Breast epithelium (tissue), 4 donors: ENCODE data around the gene GADD45GIP1. TPM values are rescaled to one million over a fixed set of nuclear protein-coding genes. Genes with fewer than 3 reads are reported as not detected.

Experiments used
- DNase-seq, 2 donors: peaks; one replicate each; pipeline ENCODE4 v3.0.0-alpha.2; 2019; ENCODE audit warnings: low spot score in 2 of 2
- H3K27ac ChIP-seq, 2 donors: fragments of 200-600 bp; sonication (generic) in 1 of 2; one replicate each; pipeline ENCODE4 v1.5.1; 2016 to 2019; ENCODE audit warnings: mild to moderate bottlenecking in 1 of 2
- H3K27me3 ChIP-seq, 2 donors: fragments of 200-600 bp; sonication (generic) in 1 of 2; one replicate each; pipeline versions ENCODE4 v1.5.1 to v1.6.0; 2017 to 2019; ENCODE audit warnings: control low read depth in 1 of 2, mild to moderate bottlenecking in 1 of 2
- H3K36me3 ChIP-seq: fragments of 200-600 bp; one replicate; pipeline ENCODE4 v1.5.1; 2019
- H3K4me1 ChIP-seq, 2 donors: fragments of 200-600 bp; sonication (generic); one replicate each; pipeline ENCODE4 v1.5.1; 2016 to 2019; ENCODE audit warnings: control low read depth in 1 of 2
- H3K4me3 ChIP-seq, 3 donors: fragments of 200-600 bp; sonication (generic); 1 replicate in 2 of 3; 2 replicates in 1 of 3; pipeline ENCODE4 v1.5.1; 2016 to 2019; ENCODE audit warnings: mild to moderate bottlenecking in 3 of 3, moderate library complexity in 2 of 3
- H3K9me3 ChIP-seq, 2 donors: fragments of 200-600 bp; sonication (generic) in 1 of 2; one replicate each; pipeline ENCODE4 v1.5.1; 2016 to 2019; ENCODE audit warnings: control low read depth in 1 of 2
- CTCF ChIP-seq, 3 donors: fragments of 450-650 bp; IDR thresholded peaks; one replicate each; pipeline ENCODE4 v1.5.1; 2016 to 2017; ENCODE audit warnings: antibody characterized with exemption in 3 of 3, mild to moderate bottlenecking in 3 of 3, moderate library complexity in 3 of 3
- POLR2A ChIP-seq: fragments of 450-650 bp; IDR thresholded peaks from one replicate; pipeline ENCODE4 v1.6.1; 2016; ENCODE audit warnings: antibody characterized with exemption, mild to moderate bottlenecking, moderate library complexity
- POLR2AphosphoS5 ChIP-seq, 3 donors: sonication (generic); formaldehyde crosslinking; IDR thresholded peaks; one replicate each; pipeline ENCODE4 v1.6.1; 2017; ENCODE audit warnings: antibody characterized with exemption in 3 of 3
- intact Hi-C: fragments of 100-400 bp; cut with DNase I; formaldehyde crosslinking; loops from one replicate; pipeline ENCODE4 v1.15.1; 2023; ENCODE audit warnings: low total_unique reads
- total RNA-seq, 3 donors: library from RNA; depleted of rRNA; stranded (reverse); fragments of >200 nt; gene quantifications; one replicate each; pipeline ENCODE4 v1.1.0, GENCODE V29; 2016

The GADD45GIP1 gene
- total RNA-seq, 3 donors from 2014 or later = 30.3 to 44.2 (median 31.5) TPM

DNA sequence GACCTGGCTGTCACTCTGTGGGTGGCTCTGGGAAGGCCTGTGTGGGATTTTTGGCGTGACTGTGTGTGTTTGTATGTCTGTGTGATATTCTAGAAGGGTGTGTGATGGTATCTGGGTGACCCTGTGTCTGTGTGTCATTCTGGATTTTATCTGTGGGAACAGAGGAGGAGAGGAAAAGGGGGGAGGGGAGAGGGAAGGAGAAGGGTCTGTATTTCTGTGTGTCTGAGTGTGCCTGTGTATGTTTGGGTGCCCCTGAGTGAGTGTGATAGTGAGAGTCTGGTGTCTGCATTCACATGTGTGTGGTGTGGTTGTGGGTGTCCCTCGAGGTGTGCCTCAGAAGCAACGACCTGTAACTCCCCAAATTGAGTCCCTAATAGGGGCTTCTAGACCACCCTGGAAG is 30.2 kb upstream of the GADD45GIP1 start:
- no peaks in the 10 kb centered on the region for H3K27me3 ChIP-seq
- peaks cover 0 to 7% of the 10 kb centered on the region in 2 donors for H3K4me1 ChIP-seq
- no peaks in the 10 kb centered on the region for H3K36me3 ChIP-seq
- intact Hi-C loops = no loop called here
- no peak for DNase-seq
- no peaks in the 10 kb centered on the region for H3K9me3 ChIP-seq
- H3K27ac ChIP-seq = no peak overlapping the region
- no peak overlapping the region for H3K4me3 ChIP-seq
- no peak for TF ChIP-seq CTCF (IDR thresholded peaks at IDR 0.05)

GRCh38 chr19:12986726-12987125 is 29.7 kb upstream of the GADD45GIP1 start:
- Histone ChIP-seq H3K9me3 (no peaks in the 10 kb centered on the region), H3K36me3 (no peaks in the 10 kb centered on the region), H3K4me3 (no peak overlapping the region), H3K4me1 (peaks cover 0 to 7% of the 10 kb centered on the region in 2 donors), H3K27me3 (no peaks in the 10 kb centered on the region), H3K27ac (no peak overlapping the region)
- TF ChIP-seq POLR2A = no peak
- no peak for DNase-seq
- intact Hi-C loops = no loop called here

- TF ChIP-seq CTCF (IDR thresholded peaks at IDR 0.05) (no peak), POLR2A (no peak), POLR2AphosphoS5 (IDR thresholded peaks at IDR 0.05) (peak in 1 of 3 donors; percentile 50)
- H3K27ac ChIP-seq = peak overlapping the region; percentile 65 to 84
- intact Hi-C loops = no loop called here
- DNase-seq = peak in 1 of 2 donors; percentile 80
- no peaks in the 10 kb centered on the region for H3K9me3 ChIP-seq
- H3K4me1 ChIP-seq = peaks cover 0 to 7% of the 10 kb centered on the region in 2 donors
- no peak overlapping the region for H3K4me3 ChIP-seq
- no peaks in the 10 kb centered on the region for H3K27me3 ChIP-seq
- H3K36me3 ChIP-seq = no peaks in the 10 kb centered on the region
Observed at GRCh38 chr19:12985049-12985776, 28.2 kb upstream of the GADD45GIP1 start.

DNA sequence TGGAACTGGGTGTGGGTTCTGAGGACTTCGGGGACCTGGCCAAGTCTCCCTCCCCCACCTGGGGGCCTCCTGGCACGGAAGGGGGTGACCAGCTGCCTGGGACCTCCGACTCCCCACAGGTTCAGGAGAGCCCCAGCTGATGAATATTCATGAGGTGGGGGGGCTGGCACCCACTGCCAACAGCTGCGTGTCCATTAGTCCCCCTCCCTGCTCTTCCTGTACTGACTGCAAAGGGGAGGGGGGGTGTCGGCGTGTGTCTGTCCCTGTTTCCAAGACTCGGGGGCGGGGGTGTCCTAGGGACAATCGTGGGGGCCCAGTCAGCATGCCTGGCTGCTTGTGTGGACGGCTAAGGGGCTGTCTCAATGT is 27.6 kb upstream of the GADD45GIP1 start:
- peak overlapping the region; percentile 65 to 84 for H3K27ac ChIP-seq
- no peak for DNase-seq
- peaks cover 0 to 7% of the 10 kb centered on the region in 2 donors for H3K4me1 ChIP-seq
- intact Hi-C loops = loop anchor here (1.0 kb wide), 1 partner anchor 105 kb away; no protein-coding TSS in a partner anchor
- TF ChIP-seq POLR2AphosphoS5 (IDR thresholded peaks at IDR 0.05) = no peak
- TF ChIP-seq POLR2A = no peak
- TF ChIP-seq CTCF (IDR thresholded peaks at IDR 0.05) = no peak
- no peaks in the 10 kb centered on the region for H3K9me3 ChIP-seq
- H3K36me3 ChIP-seq = no peaks in the 10 kb centered on the region
- H3K4me3 ChIP-seq = no peak overlapping the region
- H3K27me3 ChIP-seq = no peaks in the 10 kb centered on the region

DNA sequence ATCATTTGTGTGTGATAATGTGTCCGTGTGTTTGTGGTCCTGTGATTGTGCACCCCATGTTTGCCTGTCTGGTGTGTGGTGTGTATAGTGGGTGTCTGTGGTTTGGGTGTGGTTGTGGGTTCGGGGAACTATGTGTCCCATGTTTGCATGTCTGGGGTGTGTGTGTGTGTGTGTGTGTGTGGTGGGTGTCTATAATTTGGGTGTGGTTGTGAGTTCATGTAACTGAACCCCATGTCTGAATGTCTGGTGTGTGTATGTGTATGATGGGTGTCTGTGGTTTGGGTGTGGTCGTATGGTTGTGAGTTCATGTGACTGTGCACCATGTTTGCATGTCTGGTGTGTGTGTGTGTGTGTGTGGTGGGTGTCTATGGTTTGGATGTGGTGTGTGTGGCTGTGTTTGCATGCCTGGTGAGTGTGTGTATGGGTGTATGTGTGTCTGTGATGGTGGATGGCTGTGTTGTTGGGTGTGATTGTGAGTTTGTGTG is 27.2 kb upstream of the GADD45GIP1 start:
- Histone ChIP-seq H3K4me3 (no peak overlapping the region), H3K27me3 (no peaks in the 10 kb centered on the region), H3K9me3 (no peaks in the 10 kb centered on the region), H3K36me3 (no peaks in the 10 kb centered on the region), H3K27ac (peak overlapping the region; percentile 65 to 84), H3K4me1 (peaks cover 0 to 7% of the 10 kb centered on the region in 2 donors)
- no peak for DNase-seq
- intact Hi-C loops = loop anchor here (1.0 kb wide), 1 partner anchor 105 kb away; no protein-coding TSS in a partner anchor
- no peak for TF ChIP-seq CTCF (IDR thresholded peaks at IDR 0.05)
- no peak for TF ChIP-seq POLR2A
- no peak for TF ChIP-seq POLR2AphosphoS5 (IDR thresholded peaks at IDR 0.05)
